HG03108 (cell line): ENCODE data around the gene DNPEP.
A peak's percentile ranks its signal among the peaks of the same experiment; 100 is the strongest.
"Not testable (repeated sequence)": the region's sequence is repeated elsewhere in the genome, so short reads cannot be mapped to it uniquely, and the experiment has no call there.

Experiments
- ATAC-seq: cut with Tn5 transposase; IDR thresholded peaks from one replicate; pipeline ENCODE4 v1.9.1; 2021; ENCODE audit warnings: moderate library complexity; ENCODE audit not compliant: unreplicated experiment

The DNPEP gene

GRCh38 chr2:219402665-219403515, 15.2 kb upstream of the DNPEP start:
- ATAC-seq, result peak; percentile 67

GRCh38 chr2:219401606-219402005, 13.9 kb upstream of the DNPEP start:
- no peak for ATAC-seq

- no peak for ATAC-seq
These were observed 12.8 kb upstream of the DNPEP start for GRCh38 chr2:219400562-219400961.

GRCh38 chr2:219399716-219400478, 12.2 kb upstream of the DNPEP start:
- ATAC-seq, result no peak

DNA sequence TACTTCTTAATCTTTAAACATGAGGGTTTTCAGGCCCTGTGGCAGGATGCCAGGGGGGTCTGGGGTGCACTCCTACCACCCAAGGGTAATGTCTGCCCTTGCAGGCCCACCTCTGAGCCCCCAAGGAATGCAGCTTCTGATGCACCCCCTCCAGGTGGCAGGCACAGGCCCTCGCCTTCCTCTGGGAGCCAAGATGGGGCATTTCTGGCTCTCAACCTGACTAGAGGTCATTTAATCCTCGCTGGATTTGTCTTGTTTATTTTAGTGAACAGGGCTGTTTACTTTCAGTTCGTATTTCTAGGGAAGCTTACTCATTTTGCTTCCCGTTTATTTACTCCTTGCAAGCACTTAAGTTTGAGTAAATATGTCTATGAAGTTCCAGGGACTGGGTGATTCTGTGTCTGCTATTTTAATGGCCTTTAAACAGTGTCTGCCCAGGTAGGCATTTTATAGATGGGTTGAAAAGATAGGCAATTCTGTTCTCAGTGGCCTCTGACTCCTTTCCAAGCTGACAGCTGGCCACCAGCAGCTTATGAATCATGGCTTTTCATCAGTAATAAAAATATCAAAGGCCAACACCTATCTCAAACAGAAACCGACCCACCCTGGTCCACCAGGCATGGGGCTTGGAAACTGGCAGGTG, 11.1 kb upstream of the DNPEP start:
- ATAC-seq, result no peak

GRCh38 chr2:219396863-219397457, 9.2 kb upstream of the DNPEP start:
- no peak for ATAC-seq

- no peak for ATAC-seq
These were observed 7.9 kb upstream of the DNPEP start for GRCh38 chr2:219395609-219396008.

DNA sequence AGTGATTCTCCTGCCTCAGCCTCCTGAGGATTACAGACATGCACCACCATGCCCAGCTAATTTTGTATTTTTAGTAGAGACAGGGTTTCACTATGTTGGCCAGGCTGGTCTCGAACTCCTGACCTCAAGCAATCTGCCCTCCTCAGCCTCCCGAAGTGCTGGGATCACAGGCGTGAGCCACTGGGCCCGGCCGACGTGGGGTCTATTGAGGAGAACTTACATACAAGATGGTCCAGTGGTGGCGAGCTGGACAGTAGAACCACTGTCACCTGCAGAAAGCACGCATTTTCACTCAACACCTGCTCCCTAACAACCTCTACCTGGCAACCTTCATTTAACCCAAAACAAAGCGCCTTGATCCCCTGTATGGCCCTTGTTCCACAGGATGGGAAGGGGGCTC, 7.3 kb upstream of the DNPEP start:
- ATAC-seq, result not testable (repeated sequence)

GRCh38 chr2:219392754-219393153, 5.0 kb upstream of the DNPEP start:
- no peak for ATAC-seq

- no peak for ATAC-seq
These were observed 1.1 kb upstream of the DNPEP start for GRCh38 chr2:219388907-219389156.

DNA sequence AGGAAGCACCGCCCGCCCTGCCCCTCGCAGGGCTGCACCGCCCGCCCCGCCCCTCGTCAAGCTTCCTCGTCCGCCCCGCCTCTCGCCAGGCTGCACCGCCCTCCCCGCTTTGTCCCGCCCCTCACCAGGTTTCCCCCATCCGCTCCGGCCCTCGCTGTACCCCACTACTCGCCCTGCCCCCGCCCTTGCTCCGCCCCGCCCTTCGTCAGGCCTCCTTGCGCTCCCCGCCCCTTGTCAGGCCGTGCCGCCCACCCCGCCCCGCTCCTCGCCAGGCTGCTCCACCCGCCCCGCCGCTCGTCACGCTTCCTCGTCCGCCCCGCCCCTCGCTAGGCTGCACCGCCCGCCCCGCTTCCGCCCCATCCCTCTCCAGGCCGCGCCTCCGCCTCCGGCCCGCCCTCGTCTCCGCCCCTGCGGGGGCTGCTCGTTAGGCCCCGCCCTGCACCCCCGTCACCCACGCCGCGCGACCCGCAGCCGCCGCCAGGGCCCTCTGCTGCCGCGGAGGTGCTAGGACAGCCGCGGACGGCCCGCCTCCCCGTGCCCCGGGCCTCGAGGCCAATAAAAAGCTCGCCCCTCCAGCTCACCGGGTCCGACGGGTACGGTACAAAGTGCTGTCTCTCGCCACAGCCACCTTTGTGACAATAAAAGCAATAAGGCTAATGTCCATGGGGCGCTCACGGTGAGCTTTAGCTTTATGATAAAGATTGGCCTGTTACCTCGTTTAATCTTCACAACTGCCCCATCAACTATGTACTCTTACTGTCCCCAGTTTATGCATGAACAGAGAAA, 602 bp upstream of the DNPEP start:
- ATAC-seq, result peak; percentile 83

DNA sequence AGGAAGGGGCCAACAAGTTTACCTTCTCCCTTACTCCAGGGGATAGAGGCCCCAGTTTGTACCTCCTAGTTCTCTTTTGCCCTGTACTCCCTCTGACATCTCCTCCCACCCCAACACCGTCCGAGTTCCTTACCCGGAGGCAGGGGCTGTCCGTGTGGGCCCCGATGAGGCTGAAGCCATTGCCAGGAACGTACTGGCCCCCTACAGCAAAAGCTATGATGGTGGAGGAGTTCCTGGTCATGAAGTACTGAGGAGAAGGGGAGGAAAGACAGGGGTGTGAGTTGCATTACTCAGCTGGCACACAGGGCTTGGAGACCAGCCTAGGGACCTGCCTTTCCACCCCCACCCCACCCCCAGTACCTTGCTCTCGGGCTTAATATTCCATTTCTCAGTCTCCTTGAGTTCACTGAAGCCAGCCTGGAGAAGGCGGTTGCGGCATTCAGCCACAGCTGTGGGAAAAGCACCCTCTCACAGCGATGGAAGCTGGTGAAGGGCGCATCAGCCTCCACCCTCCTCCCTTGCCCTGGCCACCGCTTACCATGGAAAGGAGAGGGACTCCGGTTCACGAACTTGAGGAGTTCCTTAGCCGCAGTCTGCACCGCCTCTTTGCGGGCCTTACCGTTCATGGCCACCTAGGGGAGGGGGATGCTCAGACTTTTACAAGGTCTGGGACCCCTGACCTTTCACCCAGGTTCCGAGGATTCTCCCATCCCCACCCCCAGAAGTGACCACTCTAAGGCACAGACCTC, 1.0 kb downstream of the DNPEP start:
- no peak for ATAC-seq

GRCh38 chr2:219385958-219386520, 1.7 kb downstream of the DNPEP start:
- ATAC-seq, result no peak

DNA sequence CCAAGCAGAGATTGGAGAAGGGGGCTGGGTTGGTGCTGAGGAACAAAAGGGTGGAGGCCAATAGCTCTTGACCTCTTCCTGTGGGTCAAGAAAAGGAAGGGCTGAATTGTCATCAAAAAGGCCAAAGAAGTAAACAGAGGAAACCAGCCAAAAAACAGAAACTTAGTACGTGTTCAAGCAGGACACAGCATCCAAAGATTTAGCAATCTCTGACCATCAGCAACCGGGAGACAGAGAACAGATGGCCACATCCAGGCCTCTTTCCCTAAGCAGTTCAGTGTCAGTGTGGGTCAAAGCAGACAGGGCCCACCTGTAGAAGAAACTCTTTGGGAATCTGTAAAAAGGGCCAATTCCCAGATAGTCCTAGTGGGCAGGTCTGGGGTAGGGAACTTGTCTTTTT, 2.9 kb downstream of the DNPEP start:
- no peak for ATAC-seq

- no peak for ATAC-seq
These were observed 3.5 kb downstream of the DNPEP start for GRCh38 chr2:219384083-219384713.

- ATAC-seq, result no peak
These were observed 6.3 kb downstream of the DNPEP start for GRCh38 chr2:219381448-219381847.

DNA sequence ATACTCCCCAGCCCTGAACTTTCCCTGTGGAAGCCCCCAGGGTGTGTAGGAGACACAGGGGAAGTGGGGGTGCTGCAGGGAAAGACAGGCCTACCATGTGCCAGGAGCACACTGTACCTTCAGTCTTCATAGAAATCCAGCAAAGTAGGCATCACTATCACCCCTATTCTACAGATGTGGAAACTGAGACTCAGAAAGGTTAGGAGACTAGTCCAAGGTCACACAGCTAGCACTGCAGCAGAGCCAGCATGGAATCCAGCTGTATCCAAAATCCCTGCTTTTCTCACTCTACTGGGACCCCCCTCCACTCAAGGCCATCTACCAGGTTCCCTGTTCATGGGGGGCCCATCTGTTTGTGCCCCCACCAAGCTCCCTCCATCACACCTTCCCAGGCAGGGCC, 6.8 kb downstream of the DNPEP start:
- no peak for ATAC-seq

DNA sequence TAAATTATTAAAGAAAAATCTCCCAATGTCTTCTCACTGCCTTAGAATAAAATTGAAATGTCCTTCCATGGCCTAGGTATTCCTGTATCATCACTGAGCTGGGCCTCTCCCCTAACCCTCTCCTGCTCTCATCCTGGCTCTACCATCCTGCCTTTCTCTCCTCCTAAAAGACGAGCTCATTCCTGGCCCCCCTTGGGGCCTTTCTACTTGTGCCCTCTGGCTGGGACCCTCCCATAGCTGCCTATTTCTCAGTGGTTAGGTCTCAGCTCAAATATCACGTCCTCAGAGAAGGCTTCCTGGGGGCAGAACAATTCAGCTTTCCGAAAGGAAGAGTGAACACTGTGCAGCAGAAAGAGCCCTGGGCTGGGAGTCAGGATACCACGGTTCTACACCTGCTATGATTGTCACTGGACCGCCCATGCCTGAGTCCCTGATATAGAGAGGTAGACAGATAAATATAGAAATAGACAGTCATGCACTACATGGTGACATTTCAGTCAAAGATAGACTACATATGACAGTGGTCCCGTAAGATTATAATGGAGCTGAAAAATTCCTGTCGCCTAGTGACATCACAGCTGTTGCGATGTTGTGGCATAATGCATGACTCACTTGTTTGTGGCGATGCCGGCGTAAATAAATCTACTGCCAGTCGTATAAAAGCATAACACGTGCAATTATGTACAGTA, 9.4 kb downstream of the DNPEP start:
- ATAC-seq, result no peak

- no peak for ATAC-seq
These were observed 18.3 kb downstream of the DNPEP start for GRCh38 chr2:219369447-219369861.
